SK-N-SH (cell line): ENCODE results near the gene GALNS. TPM values are rescaled to one million over a fixed set of nuclear protein-coding genes. Genes with fewer than 3 reads are reported as not detected.

Experiments used
- CTCF ChIA-PET: fragments of 300-600, 350-600 bp; formaldehyde crosslinking; extraction: SDS; loops from one replicate; lab custom pipeline; 2021; lab: Yijun Ruan, JAX
- POLR2A ChIA-PET: fragments of 350-600 bp; sonication (Branson Sonifier 250); formaldehyde crosslinking; extraction: SDS; loops from one replicate; lab custom pipeline; 2020; ENCODE audit warnings: antibody characterized with exemption, inconsistent platforms; lab: Yijun Ruan, JAX
- DNase-seq: peaks from one replicate; pipeline ENCODE4 v3.0.0; 2012
- H2AFZ ChIP-seq: fragments of 200-600 bp; sonication (generic); 2 replicates; pipeline ENCODE4 v1.8.1; 2016; ENCODE audit warnings: antibody characterized with exemption, mild to moderate bottlenecking, low read depth
- H3F3A ChIP-seq: fragments of 200-600 bp; sonication (generic); replicated peaks from 2 replicates; pipeline ENCODE3; 2016; ENCODE audit warnings: antibody characterized with exemption, mild to moderate bottlenecking; ENCODE audit not compliant: insufficient read depth
- H3K27ac ChIP-seq, 2 experiments: fragments of 200-500 bp in 1 of 2; fragments of 200-600 bp in 1 of 2; sonication (Bioruptor generic) in 1 of 2; sonication (generic), shearing (Covaris generic) in 1 of 2; 2 replicates each; pipeline versions ENCODE4 v1.5.1 to v1.6.1; 2014 to 2016; ENCODE audit warnings: low read depth in 2 of 2, inconsistent platforms in 1 of 2, low read length in 1 of 2, mild to moderate bottlenecking in 1 of 2, mixed read lengths in 1 of 2
- H3K27me3 ChIP-seq: fragments of 200-600 bp; sonication (generic), shearing (Covaris generic); 2 replicates; pipeline ENCODE4 v1.6.1; 2016; ENCODE audit warnings: mixed run types; ENCODE audit not compliant: insufficient read depth
- H3K36me3 ChIP-seq, 2 experiments: fragments of 200-500 bp in 1 of 2; fragments of 200-600 bp in 1 of 2; sonication (Bioruptor generic) in 1 of 2; sonication (generic) in 1 of 2; replicated peaks in 1 of 2; 2 replicates each; pipeline versions ENCODE3 to v1.5.1; 2014 to 2016; ENCODE audit warnings: low read length in 1 of 2, mild to moderate bottlenecking in 1 of 2; ENCODE audit not compliant: insufficient read depth in 2 of 2, control insufficient read depth in 1 of 2
- H3K4me1 ChIP-seq, 2 experiments: fragments of 200-500 bp in 1 of 2; fragments of 200-600 bp in 1 of 2; sonication (Bioruptor generic) in 1 of 2; sonication (generic), shearing (Covaris generic) in 1 of 2; 2 replicates each; pipeline versions ENCODE4 v1.5.1 to v1.6.1; 2014 to 2016; ENCODE audit warnings: low read depth in 1 of 2, low read length in 1 of 2, mixed run types in 1 of 2; ENCODE audit not compliant: insufficient read depth in 2 of 2, control insufficient read depth in 1 of 2
- H3K4me2 ChIP-seq: fragments of 200-600 bp; sonication (generic), shearing (Covaris generic); 2 replicates; pipeline ENCODE4 v1.6.1; 2017; ENCODE audit warnings: mixed run types
- H3K4me3 ChIP-seq, 2 experiments: fragments of 200-500 bp in 1 of 2; fragments of 200-600 bp in 1 of 2; sonication (Bioruptor generic) in 1 of 2; sonication (generic), shearing (Covaris generic) in 1 of 2; 2 replicates each; pipeline versions ENCODE4 v1.5.1 to v1.8.1; 2014 to 2016; ENCODE audit warnings: low read depth in 2 of 2, inconsistent platforms in 1 of 2, low read length in 1 of 2, mild to moderate bottlenecking in 1 of 2, mixed read lengths in 1 of 2, moderate library complexity in 1 of 2
- H3K79me2 ChIP-seq: fragments of 200-600 bp; sonication (generic); 2 replicates; pipeline ENCODE4 v1.8.1; 2017; ENCODE audit warnings: mild to moderate bottlenecking; ENCODE audit not compliant: insufficient read depth
- H3K9ac ChIP-seq: fragments of 200-600 bp; sonication (generic); 2 replicates; pipeline ENCODE4 v1.6.1; 2017; ENCODE audit warnings: mixed run types
- H3K9me2 ChIP-seq: fragments of 200-600 bp; sonication (generic); 2 replicates; pipeline ENCODE4 v1.6.1; 2017; ENCODE audit warnings: mixed run types
- H3K9me3 ChIP-seq: fragments of 200-600 bp; sonication (generic); 2 replicates; pipeline ENCODE4 v1.6.1; 2017; ENCODE audit warnings: mixed run types, mild to moderate bottlenecking, moderate library complexity
- H4K20me1 ChIP-seq: fragments of 200-600 bp; sonication (generic); 2 replicates; pipeline ENCODE4 v1.6.1; 2017; ENCODE audit warnings: mild to moderate bottlenecking, mixed run types; ENCODE audit not compliant: insufficient read depth
- EP300 ChIP-seq, 2 experiments: IDR thresholded peaks; 2 replicates each; pipeline versions ENCODE4 v1.4.0 to v1.6.1; 2012; ENCODE audit warnings: borderline replicate concordance in 1 of 2, low read depth in 1 of 2, low read length in 1 of 2
- EZH2phosphoT487 ChIP-seq: fragments of 200-600 bp; sonication (generic); IDR thresholded peaks from 2 replicates; pipeline ENCODE4 v1.6.1; 2017; ENCODE audit warnings: low read depth, mixed run types, mild to moderate bottlenecking, antibody characterized with exemption, moderate library complexity, borderline replicate concordance
- MEF2A ChIP-seq: IDR thresholded peaks from 2 replicates; pipeline ENCODE4 v1.4.0; 2012; ENCODE audit warnings: low read depth, borderline replicate concordance
- MXI1 ChIP-seq: IDR thresholded peaks from 2 replicates; pipeline ENCODE4 v1.6.1; 2012; ENCODE audit warnings: mild to moderate bottlenecking, low read depth, low read length, improper control_type of control experiment
- NRF1 ChIP-seq: IDR thresholded peaks from 2 replicates; pipeline ENCODE4 v1.6.1; 2012; ENCODE audit warnings: low read depth, mild to moderate bottlenecking, low read length
- POLR2AphosphoS5 ChIP-seq: IDR thresholded peaks from 2 replicates; pipeline ENCODE4 v1.6.1; 2012; ENCODE audit warnings: low read depth, low read length
- RAD21 ChIP-seq: IDR thresholded peaks from 2 replicates; pipeline ENCODE4 v1.6.1; 2012; ENCODE audit warnings: mild to moderate bottlenecking, low read length
- RCOR1 ChIP-seq: fragments of 150-350 bp; IDR thresholded peaks from 2 replicates; pipeline ENCODE4 v1.6.1; 2017; ENCODE audit warnings: antibody characterized with exemption, low read length
- RFX5 ChIP-seq: IDR thresholded peaks from 2 replicates; pipeline ENCODE4 v1.6.1; 2012; ENCODE audit warnings: mild to moderate bottlenecking, improper control_type of control experiment, low read length
- TCF12 ChIP-seq: IDR thresholded peaks from 2 replicates; pipeline ENCODE4 v1.4.0; 2012
- YY1 ChIP-seq: IDR thresholded peaks from 2 replicates; pipeline ENCODE4 v1.4.0; 2012; ENCODE audit warnings: low read depth, mild to moderate bottlenecking
- WGBS: methylation state at CpG from one replicate; pipeline ENCODE4 v1.1.6; 2017; ENCODE audit warnings: low lambda C conversion rate; 5-methylcytosine and 5-hydroxymethylcytosine counted together
- polyA plus RNA-seq, 3 experiments: library from polyadenylated mRNA; depleted of rRNA; stranded (reverse); fragments of >200 nt; gene quantifications; 2 replicates each; pipeline ENCODE4 v1.2.3, GENCODE V29; 2012
- TF ChIP-seq, protein P1 (sequence below): IDR thresholded peaks from 2 replicates; pipeline ENCODE4 v1.4.0; 2012; ENCODE audit warnings: low read depth, borderline replicate concordance
- TF ChIP-seq, protein P2 (sequence below): IDR thresholded peaks from 2 replicates; pipeline ENCODE4 v1.6.1; 2012; ENCODE audit warnings: mild to moderate bottlenecking, low read depth, low read length, moderate library complexity
- TF ChIP-seq, protein P3 (sequence below): fragments of 150-350 bp; IDR thresholded peaks from 2 replicates; pipeline ENCODE4 v1.6.1; 2017; ENCODE audit warnings: antibody characterized with exemption, low read length, low read depth, borderline replicate concordance
- TF ChIP-seq, protein P4 (sequence below): IDR thresholded peaks from 2 replicates; pipeline ENCODE4 v1.4.0; 2012; ENCODE audit warnings: low read depth, borderline replicate concordance
- TF ChIP-seq, protein P5 (sequence below): fragments of 150-350 bp; IDR thresholded peaks from 2 replicates; pipeline ENCODE4 v1.6.1; 2016; ENCODE audit warnings: mild to moderate bottlenecking, low read depth, low read length

GALNS gene
- polyA plus RNA-seq, 1 of the 3 experiments (the other 2 are of a cell fraction), result 16.5 TPM

DNA sequence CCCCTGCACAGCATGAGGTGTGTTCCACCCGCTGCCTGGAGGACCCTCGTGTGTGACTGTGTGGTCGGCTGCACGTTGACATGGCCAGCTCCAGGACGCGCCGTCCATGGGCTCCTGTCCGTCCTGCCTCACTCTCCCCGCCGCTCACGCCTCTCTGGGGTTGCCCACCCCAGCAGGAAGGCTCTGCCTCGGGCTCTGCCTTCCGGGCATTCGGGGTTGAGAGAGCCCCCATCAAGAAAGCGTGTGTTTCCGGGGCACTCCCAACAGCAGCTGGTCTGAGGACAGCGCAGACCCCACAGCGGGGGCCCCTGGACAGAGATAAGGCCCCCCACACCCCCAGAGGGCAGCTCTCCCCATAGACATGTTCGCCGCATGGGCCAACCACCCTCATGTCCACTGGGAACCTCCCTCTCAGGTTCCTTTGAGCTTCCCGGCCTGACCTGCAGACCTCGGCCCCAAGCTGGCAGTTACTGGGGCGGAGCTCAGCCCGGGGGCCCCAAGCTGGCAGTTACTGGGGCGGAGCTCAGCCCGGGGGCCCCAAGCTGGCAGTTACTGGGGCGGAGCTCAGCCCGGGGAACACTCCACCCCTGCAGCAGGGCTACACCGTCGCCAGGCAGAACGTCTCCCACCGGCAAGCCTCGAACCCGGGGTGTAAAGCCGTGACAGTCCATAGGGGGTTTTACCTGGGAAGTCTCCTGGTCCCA lies 63.3 kb downstream of the GALNS start:
- ChIA-PET CTCF (interaction anchor here (0.9 to 1.2 kb wide), 3 partner anchors 37 to 374 kb away, joined by 3 read pairs; no protein-coding TSS in a partner anchor), POLR2A (no interaction called here)
- no peak overlapping the region for H3K27ac ChIP-seq
- TF ChIP-seq MXI1, result no peak
- TF ChIP-seq, protein P1, sequence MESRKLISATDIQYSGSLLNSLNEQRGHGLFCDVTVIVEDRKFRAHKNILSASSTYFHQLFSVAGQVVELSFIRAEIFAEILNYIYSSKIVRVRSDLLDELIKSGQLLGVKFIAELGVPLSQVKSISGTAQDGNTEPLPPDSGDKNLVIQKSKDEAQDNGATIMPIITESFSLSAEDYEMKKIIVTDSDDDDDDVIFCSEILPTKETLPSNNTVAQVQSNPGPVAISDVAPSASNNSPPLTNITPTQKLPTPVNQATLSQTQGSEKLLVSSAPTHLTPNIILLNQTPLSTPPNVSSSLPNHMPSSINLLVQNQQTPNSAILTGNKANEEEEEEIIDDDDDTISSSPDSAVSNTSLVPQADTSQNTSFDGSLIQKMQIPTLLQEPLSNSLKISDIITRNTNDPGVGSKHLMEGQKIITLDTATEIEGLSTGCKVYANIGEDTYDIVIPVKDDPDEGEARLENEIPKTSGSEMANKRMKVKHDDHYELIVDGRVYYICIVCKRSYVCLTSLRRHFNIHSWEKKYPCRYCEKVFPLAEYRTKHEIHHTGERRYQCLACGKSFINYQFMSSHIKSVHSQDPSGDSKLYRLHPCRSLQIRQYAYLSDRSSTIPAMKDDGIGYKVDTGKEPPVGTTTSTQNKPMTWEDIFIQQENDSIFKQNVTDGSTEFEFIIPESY, result no peak
- no peak overlapping the region for H3K4me2 ChIP-seq
- no peak overlapping the region for H3K9ac ChIP-seq
- DNase-seq, result no peak
- no peaks in the 10 kb centered on the region for H3K79me2 ChIP-seq
- H3F3A ChIP-seq, result no peaks in the 10 kb centered on the region
- H3K36me3 ChIP-seq, result no peaks in the 10 kb centered on the region
- no peaks in the 10 kb centered on the region for H3K9me3 ChIP-seq
- no peak overlapping the region for H2AFZ ChIP-seq
- H3K4me1 ChIP-seq, result no peaks in the 10 kb centered on the region; a peak in 1 of 4 replicates
- H4K20me1 ChIP-seq, result no peaks in the 10 kb centered on the region
- 64% methylated on average over 11 of the region's 35 CpGs for WGBS
- no peaks in the 10 kb centered on the region for H3K9me2 ChIP-seq
- H3K4me3 ChIP-seq, result no peak overlapping the region
- H3K27me3 ChIP-seq, result no peaks in the 10 kb centered on the region

DNA sequence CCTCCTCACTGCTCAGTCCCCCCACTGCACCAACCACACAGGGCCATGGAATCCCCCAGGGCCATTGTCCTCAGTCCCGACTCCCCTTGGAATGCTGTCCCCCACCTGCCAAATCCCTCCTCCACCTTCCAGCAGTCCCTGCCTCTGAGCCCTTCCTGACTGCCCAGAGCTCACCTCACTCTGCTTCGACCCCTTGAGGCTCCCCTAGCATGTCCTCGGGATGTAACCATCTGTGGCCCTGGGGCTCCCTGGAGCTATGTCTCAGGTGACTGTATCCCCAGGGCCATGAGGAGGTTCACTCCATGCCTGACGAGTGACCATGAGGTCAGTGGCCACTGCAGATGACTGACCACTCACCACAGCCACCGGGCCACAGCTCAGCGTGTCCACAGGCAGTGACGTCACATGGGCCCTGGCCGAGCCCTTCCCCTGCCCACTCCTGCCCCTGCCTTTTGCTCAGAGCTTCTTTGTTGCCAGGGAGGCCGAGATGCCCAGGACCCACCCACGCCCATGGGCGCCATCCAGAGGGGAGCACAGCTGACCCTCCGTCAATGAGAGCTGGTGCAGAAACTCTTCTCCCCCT lies 64.0 kb downstream of the GALNS start:
- no peaks in the 10 kb centered on the region for H3F3A ChIP-seq
- no peaks in the 10 kb centered on the region for H3K79me2 ChIP-seq
- WGBS, result 89% methylated on average over 11 of the region's 12 CpGs
- H4K20me1 ChIP-seq, result no peaks in the 10 kb centered on the region
- no peaks in the 10 kb centered on the region; a peak in 1 of 4 replicates for H3K4me1 ChIP-seq
- H3K4me3 ChIP-seq, result no peak overlapping the region
- no peak overlapping the region for H2AFZ ChIP-seq
- H3K9ac ChIP-seq, result no peak overlapping the region
- CTCF ChIA-PET, result interaction anchor here (0.6 to 1.2 kb wide), 3 partner anchors 49 to 375 kb away, joined by 3 read pairs; no protein-coding TSS in a partner anchor
- H3K36me3 ChIP-seq, result no peaks in the 10 kb centered on the region
- DNase-seq, result no peak
- no peak overlapping the region for H3K27ac ChIP-seq
- H3K4me2 ChIP-seq, result no peak overlapping the region
- POLR2A ChIA-PET, result interaction anchor here (1.1 kb wide), 1 partner anchor 16 kb away, joined by 4 read pairs; no protein-coding TSS in a partner anchor
- no peaks in the 10 kb centered on the region for H3K9me2 ChIP-seq
- H3K9me3 ChIP-seq, result no peaks in the 10 kb centered on the region
- H3K27me3 ChIP-seq, result no peaks in the 10 kb centered on the region
- TF ChIP-seq, protein P2, sequence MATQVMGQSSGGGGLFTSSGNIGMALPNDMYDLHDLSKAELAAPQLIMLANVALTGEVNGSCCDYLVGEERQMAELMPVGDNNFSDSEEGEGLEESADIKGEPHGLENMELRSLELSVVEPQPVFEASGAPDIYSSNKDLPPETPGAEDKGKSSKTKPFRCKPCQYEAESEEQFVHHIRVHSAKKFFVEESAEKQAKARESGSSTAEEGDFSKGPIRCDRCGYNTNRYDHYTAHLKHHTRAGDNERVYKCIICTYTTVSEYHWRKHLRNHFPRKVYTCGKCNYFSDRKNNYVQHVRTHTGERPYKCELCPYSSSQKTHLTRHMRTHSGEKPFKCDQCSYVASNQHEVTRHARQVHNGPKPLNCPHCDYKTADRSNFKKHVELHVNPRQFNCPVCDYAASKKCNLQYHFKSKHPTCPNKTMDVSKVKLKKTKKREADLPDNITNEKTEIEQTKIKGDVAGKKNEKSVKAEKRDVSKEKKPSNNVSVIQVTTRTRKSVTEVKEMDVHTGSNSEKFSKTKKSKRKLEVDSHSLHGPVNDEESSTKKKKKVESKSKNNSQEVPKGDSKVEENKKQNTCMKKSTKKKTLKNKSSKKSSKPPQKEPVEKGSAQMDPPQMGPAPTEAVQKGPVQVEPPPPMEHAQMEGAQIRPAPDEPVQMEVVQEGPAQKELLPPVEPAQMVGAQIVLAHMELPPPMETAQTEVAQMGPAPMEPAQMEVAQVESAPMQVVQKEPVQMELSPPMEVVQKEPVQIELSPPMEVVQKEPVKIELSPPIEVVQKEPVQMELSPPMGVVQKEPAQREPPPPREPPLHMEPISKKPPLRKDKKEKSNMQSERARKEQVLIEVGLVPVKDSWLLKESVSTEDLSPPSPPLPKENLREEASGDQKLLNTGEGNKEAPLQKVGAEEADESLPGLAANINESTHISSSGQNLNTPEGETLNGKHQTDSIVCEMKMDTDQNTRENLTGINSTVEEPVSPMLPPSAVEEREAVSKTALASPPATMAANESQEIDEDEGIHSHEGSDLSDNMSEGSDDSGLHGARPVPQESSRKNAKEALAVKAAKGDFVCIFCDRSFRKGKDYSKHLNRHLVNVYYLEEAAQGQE, result no peak
- TF ChIP-seq YY1 (no peak), EP300 (IDR thresholded peaks at IDR 0.05; ENCODE audit: borderline replicate concordance in 1 of 2, low read depth in 1 of 2, low read length in 1 of 2) (no peak), RCOR1 (no peak), MEF2A (no peak), POLR2AphosphoS5 (no peak), RAD21 (no peak), NRF1 (no peak), TCF12 (no peak), RFX5 (no peak), EZH2phosphoT487 (no peak)
- TF ChIP-seq, protein P3, sequence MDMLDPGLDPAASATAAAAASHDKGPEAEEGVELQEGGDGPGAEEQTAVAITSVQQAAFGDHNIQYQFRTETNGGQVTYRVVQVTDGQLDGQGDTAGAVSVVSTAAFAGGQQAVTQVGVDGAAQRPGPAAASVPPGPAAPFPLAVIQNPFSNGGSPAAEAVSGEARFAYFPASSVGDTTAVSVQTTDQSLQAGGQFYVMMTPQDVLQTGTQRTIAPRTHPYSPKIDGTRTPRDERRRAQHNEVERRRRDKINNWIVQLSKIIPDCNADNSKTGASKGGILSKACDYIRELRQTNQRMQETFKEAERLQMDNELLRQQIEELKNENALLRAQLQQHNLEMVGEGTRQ, result no peak
- TF ChIP-seq, protein P4, sequence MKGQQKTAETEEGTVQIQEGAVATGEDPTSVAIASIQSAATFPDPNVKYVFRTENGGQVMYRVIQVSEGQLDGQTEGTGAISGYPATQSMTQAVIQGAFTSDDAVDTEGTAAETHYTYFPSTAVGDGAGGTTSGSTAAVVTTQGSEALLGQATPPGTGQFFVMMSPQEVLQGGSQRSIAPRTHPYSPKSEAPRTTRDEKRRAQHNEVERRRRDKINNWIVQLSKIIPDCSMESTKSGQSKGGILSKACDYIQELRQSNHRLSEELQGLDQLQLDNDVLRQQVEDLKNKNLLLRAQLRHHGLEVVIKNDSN, result no peak
- TF ChIP-seq, protein P5, sequence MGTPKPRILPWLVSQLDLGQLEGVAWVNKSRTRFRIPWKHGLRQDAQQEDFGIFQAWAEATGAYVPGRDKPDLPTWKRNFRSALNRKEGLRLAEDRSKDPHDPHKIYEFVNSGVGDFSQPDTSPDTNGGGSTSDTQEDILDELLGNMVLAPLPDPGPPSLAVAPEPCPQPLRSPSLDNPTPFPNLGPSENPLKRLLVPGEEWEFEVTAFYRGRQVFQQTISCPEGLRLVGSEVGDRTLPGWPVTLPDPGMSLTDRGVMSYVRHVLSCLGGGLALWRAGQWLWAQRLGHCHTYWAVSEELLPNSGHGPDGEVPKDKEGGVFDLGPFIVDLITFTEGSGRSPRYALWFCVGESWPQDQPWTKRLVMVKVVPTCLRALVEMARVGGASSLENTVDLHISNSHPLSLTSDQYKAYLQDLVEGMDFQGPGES, result no peak
